ENCODE results near the gene UBE2D2.

The UBE2D2 gene

DNA sequence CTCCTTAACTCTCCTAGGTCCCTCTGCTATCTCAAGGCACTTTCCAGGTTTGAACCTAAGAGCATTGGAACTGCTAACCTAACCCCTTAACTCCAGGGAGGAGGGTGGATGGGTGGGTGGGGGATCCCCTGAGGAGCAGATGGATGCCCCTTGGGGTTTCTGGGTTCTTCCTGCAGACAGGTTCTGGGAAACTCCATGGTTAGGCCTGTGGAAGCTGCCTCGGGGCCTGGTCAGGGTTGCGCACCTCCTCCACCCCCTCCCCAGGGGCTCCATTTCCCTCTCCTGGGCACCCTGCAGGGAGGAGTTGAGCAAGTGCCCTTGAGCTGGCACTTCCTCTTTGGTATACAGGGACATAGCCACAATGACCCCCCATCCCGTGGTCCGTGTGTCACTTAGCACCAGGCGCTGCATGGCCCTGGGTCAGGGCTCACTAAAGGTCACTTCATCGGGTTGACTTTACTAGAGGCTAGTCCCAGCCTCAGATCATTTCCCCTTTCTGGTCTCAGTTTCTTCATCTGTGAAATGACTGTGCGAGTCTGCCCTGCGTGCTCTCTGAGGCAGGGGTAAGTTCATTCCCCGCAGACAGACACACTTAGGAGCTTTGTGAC lies 103.1 kb downstream of the UBE2D2 start:
- TF ChIP-seq EP300 (IDR thresholded peaks at IDR 0.05; ENCODE audit: borderline replicate concordance), result peak; percentile 49; the same call in 1 of the 2 replicates
- TF ChIP-seq NFIC (IDR thresholded peaks at IDR 0.05), result no peak
- no peak for TF ChIP-seq FOXM1 (IDR thresholded peaks at IDR 0.05; ENCODE audit: borderline replicate concordance, low read depth)
- TF ChIP-seq, protein P1, sequence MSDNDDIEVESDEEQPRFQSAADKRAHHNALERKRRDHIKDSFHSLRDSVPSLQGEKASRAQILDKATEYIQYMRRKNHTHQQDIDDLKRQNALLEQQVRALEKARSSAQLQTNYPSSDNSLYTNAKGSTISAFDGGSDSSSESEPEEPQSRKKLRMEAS (IDR thresholded peaks at IDR 0.05), result no peak
- 0 out of 2 replicates have a peak, but pooled peaks have one; percentile 19 for TF ChIP-seq TEAD4 (IDR thresholded peaks at IDR 0.05)
- no peak for TF ChIP-seq EGR1 (IDR thresholded peaks at IDR 0.05)
- TF ChIP-seq ZBTB7A (IDR thresholded peaks at IDR 0.05; ENCODE audit: low read depth), result peak; percentile 45; the same call in 1 of the 2 replicates
- TF ChIP-seq CEBPB (IDR thresholded peaks at IDR 0.05), result peak; percentile 89
- TF ChIP-seq, protein P2, sequence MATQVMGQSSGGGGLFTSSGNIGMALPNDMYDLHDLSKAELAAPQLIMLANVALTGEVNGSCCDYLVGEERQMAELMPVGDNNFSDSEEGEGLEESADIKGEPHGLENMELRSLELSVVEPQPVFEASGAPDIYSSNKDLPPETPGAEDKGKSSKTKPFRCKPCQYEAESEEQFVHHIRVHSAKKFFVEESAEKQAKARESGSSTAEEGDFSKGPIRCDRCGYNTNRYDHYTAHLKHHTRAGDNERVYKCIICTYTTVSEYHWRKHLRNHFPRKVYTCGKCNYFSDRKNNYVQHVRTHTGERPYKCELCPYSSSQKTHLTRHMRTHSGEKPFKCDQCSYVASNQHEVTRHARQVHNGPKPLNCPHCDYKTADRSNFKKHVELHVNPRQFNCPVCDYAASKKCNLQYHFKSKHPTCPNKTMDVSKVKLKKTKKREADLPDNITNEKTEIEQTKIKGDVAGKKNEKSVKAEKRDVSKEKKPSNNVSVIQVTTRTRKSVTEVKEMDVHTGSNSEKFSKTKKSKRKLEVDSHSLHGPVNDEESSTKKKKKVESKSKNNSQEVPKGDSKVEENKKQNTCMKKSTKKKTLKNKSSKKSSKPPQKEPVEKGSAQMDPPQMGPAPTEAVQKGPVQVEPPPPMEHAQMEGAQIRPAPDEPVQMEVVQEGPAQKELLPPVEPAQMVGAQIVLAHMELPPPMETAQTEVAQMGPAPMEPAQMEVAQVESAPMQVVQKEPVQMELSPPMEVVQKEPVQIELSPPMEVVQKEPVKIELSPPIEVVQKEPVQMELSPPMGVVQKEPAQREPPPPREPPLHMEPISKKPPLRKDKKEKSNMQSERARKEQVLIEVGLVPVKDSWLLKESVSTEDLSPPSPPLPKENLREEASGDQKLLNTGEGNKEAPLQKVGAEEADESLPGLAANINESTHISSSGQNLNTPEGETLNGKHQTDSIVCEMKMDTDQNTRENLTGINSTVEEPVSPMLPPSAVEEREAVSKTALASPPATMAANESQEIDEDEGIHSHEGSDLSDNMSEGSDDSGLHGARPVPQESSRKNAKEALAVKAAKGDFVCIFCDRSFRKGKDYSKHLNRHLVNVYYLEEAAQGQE (IDR thresholded peaks at IDR 0.05; ENCODE audit: low read depth), result no peak
- peak; percentile 54; the same call in 1 of the 2 replicates for TF ChIP-seq TCF12 (IDR thresholded peaks at IDR 0.05; ENCODE audit: low read depth)

DNA sequence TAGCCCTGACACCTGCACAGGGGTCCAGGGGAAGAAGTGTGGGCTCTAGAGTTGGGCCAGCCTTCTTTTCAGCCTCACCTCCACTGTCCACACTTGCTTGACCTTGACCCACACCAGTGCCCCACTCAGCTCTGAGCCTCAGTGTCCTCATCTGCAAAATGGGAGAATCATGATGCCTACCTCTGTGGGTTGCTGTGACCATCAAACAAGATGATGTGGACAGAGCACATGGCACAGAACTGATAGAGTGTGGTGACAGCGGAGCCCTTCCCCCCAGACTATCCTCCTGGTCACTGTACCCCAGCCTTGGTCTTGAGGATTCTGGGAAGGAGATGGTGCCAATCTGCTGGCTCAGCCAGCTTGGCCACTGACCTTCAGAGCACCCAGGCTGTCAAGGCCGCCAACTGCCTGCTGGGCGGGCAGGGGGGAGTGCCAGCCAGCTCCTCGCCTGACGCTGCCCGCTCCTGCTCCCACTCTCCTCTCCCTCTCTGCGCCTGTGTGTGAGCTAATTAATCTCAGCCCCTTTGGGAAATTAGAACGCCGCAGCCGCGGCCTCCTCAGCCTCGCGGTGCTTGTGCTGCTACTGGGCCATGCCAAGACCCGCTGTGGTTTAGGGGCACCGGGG lies 103.7 kb downstream of the UBE2D2 start:
- no peak for TF ChIP-seq ZBTB7A (IDR thresholded peaks at IDR 0.05; ENCODE audit: low read depth)
- TF ChIP-seq, protein P1 (IDR thresholded peaks at IDR 0.05), result peak; percentile 40; the same call in 1 of the 2 replicates

DNA sequence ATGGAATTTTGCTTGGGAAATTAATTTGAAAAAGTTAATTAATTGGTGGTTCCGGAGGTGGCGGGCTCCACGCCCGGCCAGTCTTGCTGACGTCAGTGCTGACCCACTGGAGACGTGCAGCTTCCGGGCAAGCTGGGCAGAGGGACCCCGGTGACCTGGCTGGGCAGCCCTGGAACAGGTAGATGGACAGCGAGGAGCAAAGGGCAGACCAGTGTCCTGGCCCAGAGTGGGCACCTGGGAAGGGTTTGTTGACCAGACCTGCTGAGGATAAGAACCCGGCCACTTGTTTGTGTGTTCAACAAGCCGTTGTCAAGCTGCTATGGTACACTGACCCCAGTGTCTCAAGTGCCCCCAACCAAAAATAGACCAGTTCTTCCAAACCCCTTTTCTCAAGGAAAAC lies 104.5 kb downstream of the UBE2D2 start:
- TF ChIP-seq NFIC (IDR thresholded peaks at IDR 0.05) (no peak), RAD21 (IDR thresholded peaks at IDR 0.05; ENCODE audit: low read depth) (no peak), EP300 (IDR thresholded peaks at IDR 0.05; ENCODE audit: borderline replicate concordance) (no peak), YY1 (IDR thresholded peaks at IDR 0.05; ENCODE audit: low read depth) (no peak), TEAD4 (IDR thresholded peaks at IDR 0.05) (no peak), FOXM1 (IDR thresholded peaks at IDR 0.05; ENCODE audit: borderline replicate concordance, low read depth) (no peak), CREB1 (IDR thresholded peaks at IDR 0.05; ENCODE audit: low read depth) (no peak), EGR1 (IDR thresholded peaks at IDR 0.05) (no peak), TCF12 (IDR thresholded peaks at IDR 0.05; ENCODE audit: low read depth) (no peak), TAF1 (IDR thresholded peaks at IDR 0.05; ENCODE audit: low read depth) (no peak)
- TF ChIP-seq, protein P3, sequence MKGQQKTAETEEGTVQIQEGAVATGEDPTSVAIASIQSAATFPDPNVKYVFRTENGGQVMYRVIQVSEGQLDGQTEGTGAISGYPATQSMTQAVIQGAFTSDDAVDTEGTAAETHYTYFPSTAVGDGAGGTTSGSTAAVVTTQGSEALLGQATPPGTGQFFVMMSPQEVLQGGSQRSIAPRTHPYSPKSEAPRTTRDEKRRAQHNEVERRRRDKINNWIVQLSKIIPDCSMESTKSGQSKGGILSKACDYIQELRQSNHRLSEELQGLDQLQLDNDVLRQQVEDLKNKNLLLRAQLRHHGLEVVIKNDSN (IDR thresholded peaks at IDR 0.05), result no peak
- TF ChIP-seq, protein P1 (IDR thresholded peaks at IDR 0.05), result no peak
- TF ChIP-seq, protein P2 (IDR thresholded peaks at IDR 0.05; ENCODE audit: low read depth), result no peak

DNA sequence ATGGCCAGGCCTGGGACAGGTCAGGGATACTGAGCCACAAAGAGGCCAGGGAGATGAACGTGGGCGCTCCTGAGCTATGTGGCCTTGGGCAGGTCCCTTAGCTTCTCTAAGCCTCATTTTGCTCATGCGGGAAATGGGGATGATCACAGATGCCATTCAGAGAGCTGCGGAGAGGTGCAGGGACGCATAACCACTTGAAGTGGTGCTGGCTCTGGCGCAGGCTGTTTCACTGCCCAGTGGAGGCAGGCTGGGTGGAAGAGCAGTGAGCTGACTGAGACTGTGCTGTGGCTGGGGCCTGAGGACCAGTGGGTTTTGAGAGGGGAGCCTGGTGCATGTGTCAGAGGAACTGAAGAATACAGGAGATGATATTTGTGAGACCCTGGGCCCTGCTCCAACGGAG lies 105.4 kb downstream of the UBE2D2 start:
- TF ChIP-seq FOXM1 (IDR thresholded peaks at IDR 0.05; ENCODE audit: borderline replicate concordance, low read depth) (no peak), ZBTB7A (IDR thresholded peaks at IDR 0.05; ENCODE audit: low read depth) (0 out of 2 replicates have a peak, but pooled peaks have one; percentile 2)

DNA sequence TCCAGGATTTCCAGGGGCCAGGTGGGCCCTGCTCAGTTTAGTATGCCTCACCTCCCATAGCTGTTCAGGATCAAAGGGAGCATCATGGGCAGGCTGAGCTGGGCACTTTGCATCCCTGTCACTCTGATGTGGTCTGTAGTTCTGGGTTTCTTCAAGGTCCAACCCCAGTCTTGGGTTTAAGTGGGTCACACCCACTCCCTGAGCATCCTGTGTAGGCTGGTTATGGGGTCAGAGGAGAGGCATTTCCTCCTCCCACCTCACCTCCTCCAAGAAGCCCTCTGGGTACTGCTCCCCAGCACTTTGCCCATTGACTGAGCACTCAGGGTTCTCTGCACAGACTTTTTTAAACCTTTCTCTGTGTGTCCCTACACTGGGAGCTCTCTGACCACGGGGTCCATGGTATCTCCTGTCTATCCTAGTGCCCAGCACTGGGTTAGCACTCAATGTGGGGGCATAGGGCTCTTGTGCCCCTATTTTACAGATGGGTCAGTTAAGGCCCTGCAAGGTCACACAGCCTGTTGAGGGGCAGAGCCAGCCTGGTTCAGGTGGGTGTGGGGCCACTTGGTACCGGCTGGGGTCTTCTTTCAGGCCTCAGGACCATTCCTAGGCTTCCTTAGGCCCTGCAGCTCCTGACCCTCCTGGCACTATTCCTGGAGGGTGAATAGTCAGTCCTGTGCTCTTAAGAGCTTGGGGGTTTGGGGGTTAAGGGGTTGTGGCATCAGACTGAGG lies 106.0 kb downstream of the UBE2D2 start:
- TF ChIP-seq, protein P1 (IDR thresholded peaks at IDR 0.05), result 0 out of 2 replicates have a peak, but pooled peaks have one; percentile 13
- no peak for TF ChIP-seq CEBPB (IDR thresholded peaks at IDR 0.05)
- TF ChIP-seq, protein P2 (IDR thresholded peaks at IDR 0.05; ENCODE audit: low read depth), result no peak
- no peak for TF ChIP-seq EGR1 (IDR thresholded peaks at IDR 0.05)
- TF ChIP-seq FOXM1 (IDR thresholded peaks at IDR 0.05; ENCODE audit: borderline replicate concordance, low read depth), result no peak
- no peak for TF ChIP-seq YY1 (IDR thresholded peaks at IDR 0.05; ENCODE audit: low read depth)
- TF ChIP-seq TAF1 (IDR thresholded peaks at IDR 0.05; ENCODE audit: low read depth), result no peak
- no peak for TF ChIP-seq EP300 (IDR thresholded peaks at IDR 0.05; ENCODE audit: borderline replicate concordance)
- TF ChIP-seq ZBTB7A (IDR thresholded peaks at IDR 0.05; ENCODE audit: low read depth), result 0 out of 2 replicates have a peak, but pooled peaks have one; percentile 44
- TF ChIP-seq TEAD4 (IDR thresholded peaks at IDR 0.05), result no peak
- TF ChIP-seq, protein P3 (IDR thresholded peaks at IDR 0.05), result no peak
- no peak for TF ChIP-seq TCF12 (IDR thresholded peaks at IDR 0.05; ENCODE audit: low read depth)
- no peak for TF ChIP-seq CREB1 (IDR thresholded peaks at IDR 0.05; ENCODE audit: low read depth)
- TF ChIP-seq RAD21 (IDR thresholded peaks at IDR 0.05; ENCODE audit: low read depth), result no peak
- no peak for TF ChIP-seq NFIC (IDR thresholded peaks at IDR 0.05)
